GM21825 (cell line): ENCODE measurements around the gene PLB1.
"Not testable (repeated sequence)": the region's sequence is repeated elsewhere in the genome, so short reads cannot be mapped to it uniquely, and the experiment has no call there.

Experiments
- ATAC-seq: cut with Tn5 transposase; IDR thresholded peaks from one replicate; pipeline ENCODE4 v1.9.1; 2021; ENCODE audit warnings: mild to moderate bottlenecking, moderate library complexity; ENCODE audit not compliant: unreplicated experiment

Gene PLB1

GRCh38 chr2:28469304-28469703 lies 26.6 kb upstream of the PLB1 start:
- ATAC-seq: no peak

- ATAC-seq: no peak
Observed at GRCh38 chr2:28469947-28470535, 25.8 kb upstream of the PLB1 start.

GRCh38 chr2:28470759-28471158 lies 25.1 kb upstream of the PLB1 start:
- no peak for ATAC-seq

GRCh38 chr2:28471214-28471613 lies 24.6 kb upstream of the PLB1 start:
- no peak for ATAC-seq

GRCh38 chr2:28471701-28472236 lies 24.1 kb upstream of the PLB1 start:
- ATAC-seq: no peak

- not testable (repeated sequence) for ATAC-seq
Observed at GRCh38 chr2:28472641-28473040, 23.2 kb upstream of the PLB1 start.

GRCh38 chr2:28475088-28475595 lies 20.7 kb upstream of the PLB1 start:
- no peak for ATAC-seq

GRCh38 chr2:28477087-28477486 lies 18.8 kb upstream of the PLB1 start:
- no peak for ATAC-seq

- ATAC-seq: no peak
Observed at GRCh38 chr2:28477645-28478044, 18.2 kb upstream of the PLB1 start.

- ATAC-seq: no peak
Observed at GRCh38 chr2:28480403-28481049, 15.3 kb upstream of the PLB1 start.

- ATAC-seq: no peak
Observed at GRCh38 chr2:28481905-28482304, 14.0 kb upstream of the PLB1 start.

GRCh38 chr2:28484835-28485234 lies 11.0 kb upstream of the PLB1 start:
- no peak for ATAC-seq

GRCh38 chr2:28486526-28486925 lies 9.3 kb upstream of the PLB1 start:
- ATAC-seq: no peak

GRCh38 chr2:28487258-28487657 lies 8.6 kb upstream of the PLB1 start:
- ATAC-seq: no peak

GRCh38 chr2:28488083-28488830 lies 7.6 kb upstream of the PLB1 start:
- ATAC-seq: no peak

GRCh38 chr2:28488858-28489575 lies 6.8 kb upstream of the PLB1 start:
- ATAC-seq: no peak

- ATAC-seq: no peak
Observed at GRCh38 chr2:28490558-28490957, 5.3 kb upstream of the PLB1 start.

GRCh38 chr2:28492282-28492681 lies 3.6 kb upstream of the PLB1 start:
- ATAC-seq: no peak

GRCh38 chr2:28493636-28494035 lies 2.2 kb upstream of the PLB1 start:
- ATAC-seq: no peak

- no peak for ATAC-seq
Observed at GRCh38 chr2:28496781-28497180, 921 bp downstream of the PLB1 start.

- ATAC-seq: no peak
Observed at GRCh38 chr2:28497206-28497605, 1.3 kb downstream of the PLB1 start.
